ENCODE measurements around the gene KREMEN1.

KREMEN1 gene

GRCh38 chr22:29072979-29073617 is at the start of gene KREMEN1:
TSS of gene KREMEN1 (plus strand) at chr22:29073035. CDS start at chr22:29073131, 96 bp downstream.
- H3K4me1 Mint-ChIP-seq = peaks cover 57% of the 10 kb centered on the region
- H3K4me3 Mint-ChIP-seq = peak within 1 kb of the TSS; percentile 85 to 88 (median 88)

GRCh38 chr22:29023172-29023796 is 49.6 kb upstream of the KREMEN1 start:
- Mint-ChIP-seq H3K36me3 (ENCODE audit: low read depth) (peaks cover 11% of the 10 kb centered on the region), H3K27me3 (ENCODE audit: low read depth) (no peaks in the 10 kb centered on the region), H3K27ac (peak overlapping the region; percentile 85 to 94 (median 90)), H3K4me1 (peaks cover 33% of the 10 kb centered on the region), H3K4me3 (no peak overlapping the region), H3K9me3 (peaks cover 3% of the 10 kb centered on the region)
- TF ChIP-seq CTCF (IDR thresholded peaks at IDR 0.05; ENCODE audit: unreplicated experiment in 3 of 3) = no peak

More at GRCh38 chr22:29072979-29073617, at the start of gene KREMEN1:
- Mint-ChIP-seq H3K27me3 (ENCODE audit: low read depth) (peaks cover 26% of the 10 kb centered on the region), H3K27ac (peak within 1 kb of the TSS in 2 of 3 experiments; percentile 73 to 85), H3K36me3 (ENCODE audit: low read depth) (no peaks in the 10 kb centered on the region), H3K9me3 (no peaks in the 10 kb centered on the region)
- TF ChIP-seq CTCF (IDR thresholded peaks at IDR 0.05; ENCODE audit: unreplicated experiment in 3 of 3) = no peak

- Mint-ChIP-seq H3K27ac (peak overlapping the region in 1 of 3 experiments; percentile 59), H3K4me3 (no peak overlapping the region), H3K4me1 (peaks cover 66% of the 10 kb centered on the region), H3K9me3 (no peaks in the 10 kb centered on the region), H3K27me3 (ENCODE audit: low read depth) (no peaks in the 10 kb centered on the region), H3K36me3 (ENCODE audit: low read depth) (peaks cover 7% of the 10 kb centered on the region)
- TF ChIP-seq CTCF (IDR thresholded peaks at IDR 0.05; ENCODE audit: unreplicated experiment in 3 of 3) = no peak
Measured at GRCh38 chr22:29026579-29026978, 46.3 kb upstream of the KREMEN1 start.

- H3K9me3 Mint-ChIP-seq = no peaks in the 10 kb centered on the region
- peaks cover 56% of the 10 kb centered on the region for H3K4me1 Mint-ChIP-seq
Measured at GRCh38 chr22:29028468-29028867, 44.4 kb upstream of the KREMEN1 start.

GRCh38 chr22:29029202-29030000 is 43.4 kb upstream of the KREMEN1 start:
- Mint-ChIP-seq H3K4me1 (peaks cover 52% of the 10 kb centered on the region), H3K9me3 (no peaks in the 10 kb centered on the region), H3K4me3 (peak overlapping the region; percentile 80 to 89 (median 84)), H3K36me3 (ENCODE audit: low read depth) (peaks cover 7% of the 10 kb centered on the region), H3K27ac (peak overlapping the region; percentile 94 to 96 (median 95)), H3K27me3 (ENCODE audit: low read depth) (no peaks in the 10 kb centered on the region)
- TF ChIP-seq CTCF (IDR thresholded peaks at IDR 0.05; ENCODE audit: unreplicated experiment in 3 of 3) = no peak

More at GRCh38 chr22:29028468-29028867, 44.4 kb upstream of the KREMEN1 start:
- Mint-ChIP-seq H3K27me3 (ENCODE audit: low read depth) (no peaks in the 10 kb centered on the region), H3K27ac (peak overlapping the region; percentile 30 to 96 (median 95)), H3K4me3 (peak overlapping the region in 1 of 3 experiments; percentile 17), H3K36me3 (ENCODE audit: low read depth) (peaks cover 7% of the 10 kb centered on the region)
- TF ChIP-seq CTCF (IDR thresholded peaks at IDR 0.05; ENCODE audit: unreplicated experiment in 3 of 3) = no peak

Data from nephron (organoid).